Stimulated activated CD4-positive, alpha-beta T cell treated with anti-CD3 and anti-CD28 coated beads, Interleukin-1b, Interleukin-23, amount 100 ng/mL, for 4 hours (primary cell): ENCODE measurements around the gene RPAP2.
"Not testable (repeated sequence)": the region's sequence is repeated elsewhere in the genome, so short reads cannot be mapped to it uniquely, and the experiment has no call there.

Experiments used
- DNase-seq, 2 donors: peaks; one replicate each; pipeline ENCODE4 v3.0.0-alpha.2; 2020; ENCODE audit warnings: low read depth in 2 of 2

RPAP2 gene

GRCh38 chr1:92298573-92299476 lies at the start of gene RPAP2, which contains the start of gene GLMN:
Gene RPAP2 (plus strand): TSS chr1:92299059. CDS start chr1:92299074, 15 bp downstream.
Gene GLMN (minus strand): TSS chr1:92298987. CDS start chr1:92297999, 988 bp downstream.
- peak; percentile 52 to 72 for DNase-seq

- not testable (repeated sequence) for DNase-seq
Observed at GRCh38 chr1:92254714-92255113, 44.1 kb upstream of the RPAP2 start.

GRCh38 chr1:92259350-92259749 lies 39.5 kb upstream of the RPAP2 start:
- no peak for DNase-seq

DNA sequence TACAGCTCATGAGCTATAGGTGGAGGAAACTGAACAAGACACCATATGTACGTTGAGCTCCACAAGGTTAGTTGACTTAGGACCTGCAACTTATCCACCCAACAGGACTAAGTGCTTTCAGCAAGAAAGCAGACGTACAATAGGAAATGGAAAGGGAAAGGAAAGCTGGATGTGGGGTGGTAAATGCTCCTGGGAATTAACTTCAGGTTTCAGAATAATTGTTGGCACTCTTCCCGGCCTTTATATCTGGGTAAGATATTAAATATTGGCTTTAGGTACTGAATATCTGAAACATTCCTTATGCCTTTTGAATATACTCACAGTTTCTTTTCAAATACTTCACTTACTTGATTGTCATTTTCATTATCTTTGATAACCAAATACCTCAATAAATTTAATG lies 36.3 kb upstream of the RPAP2 start:
- no peak for DNase-seq

- DNase-seq: no peak
Observed at GRCh38 chr1:92273039-92273438, 25.8 kb upstream of the RPAP2 start.

GRCh38 chr1:92274939-92275338 lies 23.9 kb upstream of the RPAP2 start:
- DNase-seq: no peak

DNA sequence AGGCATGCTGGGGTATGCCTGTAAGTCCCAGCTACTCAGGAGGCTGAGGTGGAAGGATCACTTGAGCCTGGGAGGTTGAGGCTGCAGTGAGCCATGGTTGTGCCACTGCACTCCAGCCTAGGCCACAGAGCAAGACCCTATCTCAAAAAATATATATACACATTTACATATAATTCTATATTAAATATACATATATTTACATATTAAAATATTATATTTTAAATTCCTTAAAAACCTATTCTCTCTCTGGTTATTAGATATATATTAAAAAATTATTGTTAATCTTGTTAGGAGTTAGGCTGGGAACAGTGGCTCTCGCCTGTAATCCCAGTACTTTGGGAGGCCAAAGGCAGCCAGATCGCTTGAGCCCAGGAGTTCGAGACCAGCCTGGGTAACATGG lies 22.8 kb upstream of the RPAP2 start:
- DNase-seq: no peak

DNA sequence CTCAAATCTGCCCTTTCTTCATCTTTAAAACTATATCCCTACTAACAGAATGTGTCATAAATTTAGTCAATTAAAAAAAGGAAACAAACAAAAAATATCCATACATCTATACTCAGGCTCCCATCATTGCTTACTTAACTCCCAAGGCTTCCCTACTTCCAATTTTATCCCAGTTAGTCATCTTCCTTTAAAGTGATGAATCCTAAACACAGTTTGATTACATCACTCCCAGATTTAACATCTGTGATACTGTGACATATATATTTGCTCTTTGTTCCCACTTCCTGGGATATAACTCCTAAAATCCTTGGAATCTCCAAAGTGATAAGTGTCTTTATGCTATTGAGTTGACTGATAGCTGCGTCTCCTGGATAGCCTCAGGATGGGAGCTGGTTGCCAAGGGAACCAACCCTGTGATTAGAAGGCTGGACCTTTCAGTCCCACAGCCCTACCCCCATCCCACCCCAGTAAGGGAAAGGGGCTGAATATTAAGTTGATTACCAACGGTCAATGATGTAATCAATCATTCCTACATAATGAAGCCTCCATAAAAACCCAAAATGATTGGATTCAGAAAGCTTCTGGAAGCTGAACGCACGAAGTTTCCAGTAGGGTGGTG lies 21.6 kb upstream of the RPAP2 start:
- no peak for DNase-seq

- DNase-seq: not testable (repeated sequence)
Observed at GRCh38 chr1:92279781-92280180, 19.1 kb upstream of the RPAP2 start.

- not testable (repeated sequence) for DNase-seq
Observed at GRCh38 chr1:92281411-92281810, 17.4 kb upstream of the RPAP2 start.

DNA sequence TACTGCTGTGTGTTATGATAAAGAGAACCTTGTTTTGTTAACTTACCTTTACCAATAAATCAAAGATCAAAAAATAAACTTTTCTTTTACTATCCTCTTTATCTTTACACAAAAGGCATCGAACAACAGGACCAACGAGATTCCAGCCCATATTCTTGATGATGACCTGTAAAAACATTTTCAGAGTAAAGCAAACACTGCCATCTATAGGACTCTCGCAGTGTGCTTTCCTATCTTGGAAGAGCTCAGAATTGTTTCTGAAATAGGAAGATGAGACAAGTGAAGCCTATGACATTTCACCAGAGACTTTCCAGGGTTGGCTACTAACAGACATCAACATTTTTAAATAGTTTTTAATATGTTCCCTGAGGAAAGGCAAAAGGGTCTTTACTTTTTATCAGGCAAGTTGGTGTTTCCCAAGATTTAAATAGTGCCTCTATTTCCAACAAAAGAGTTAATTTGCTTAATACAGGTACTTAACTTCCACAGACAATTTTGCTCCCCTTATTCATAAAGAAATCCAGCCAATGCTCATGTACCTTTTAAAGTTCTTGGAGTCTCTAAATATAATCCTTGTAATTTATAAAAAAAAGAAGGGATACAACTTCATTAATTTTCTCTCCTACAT lies 7.4 kb upstream of the RPAP2 start:
- DNase-seq: no peak

DNA sequence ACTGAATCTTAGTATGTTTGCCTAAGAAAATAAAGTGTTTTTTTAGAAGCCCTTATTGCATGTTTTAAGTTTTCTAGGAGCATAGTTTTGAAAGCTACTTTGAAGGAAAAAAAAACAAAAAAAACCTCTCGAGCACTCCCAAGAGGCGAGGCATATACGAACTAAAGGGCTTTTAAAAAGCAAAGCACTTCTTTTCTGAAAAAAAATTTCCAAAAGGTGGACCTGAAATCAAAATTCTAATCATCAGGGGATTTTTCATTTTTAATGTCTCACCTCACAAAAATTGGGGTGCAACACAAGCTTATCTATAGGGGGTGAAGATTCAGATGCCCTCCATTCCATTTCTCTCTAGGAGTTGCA lies 666 bp upstream of the RPAP2 start:
- DNase-seq: no peak

DNA sequence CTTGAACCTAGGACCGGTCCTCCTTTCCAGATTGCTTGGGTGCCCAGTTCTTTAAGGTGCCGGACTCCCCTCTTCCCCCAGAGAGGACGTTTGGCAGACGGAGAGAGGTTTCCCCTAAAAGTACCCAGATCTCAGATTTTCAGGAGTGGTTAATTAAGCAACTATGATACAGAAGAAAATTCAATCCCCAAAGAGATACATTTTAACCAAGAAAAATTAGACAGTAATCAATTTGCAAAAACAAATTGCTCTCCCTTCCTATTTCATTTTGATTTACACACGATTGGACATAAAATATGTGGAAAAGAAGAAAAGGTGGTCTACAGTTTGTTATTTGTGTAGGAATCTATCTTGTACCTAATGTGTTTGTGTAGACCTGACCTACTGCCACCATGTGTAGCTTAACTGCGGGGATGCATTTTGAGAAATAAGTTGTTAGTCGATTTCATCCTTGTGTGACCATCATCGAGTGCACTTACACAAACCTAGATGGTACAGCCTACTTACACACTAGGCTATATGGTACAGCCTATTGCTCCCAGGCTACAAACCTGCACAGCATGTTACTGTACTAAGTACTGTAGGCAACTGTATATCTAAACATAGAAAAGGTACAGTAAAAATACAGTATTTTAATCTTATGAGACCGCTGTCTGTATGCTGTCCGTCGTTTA lies 755 bp downstream of the RPAP2 start:
- no peak for DNase-seq

DNA sequence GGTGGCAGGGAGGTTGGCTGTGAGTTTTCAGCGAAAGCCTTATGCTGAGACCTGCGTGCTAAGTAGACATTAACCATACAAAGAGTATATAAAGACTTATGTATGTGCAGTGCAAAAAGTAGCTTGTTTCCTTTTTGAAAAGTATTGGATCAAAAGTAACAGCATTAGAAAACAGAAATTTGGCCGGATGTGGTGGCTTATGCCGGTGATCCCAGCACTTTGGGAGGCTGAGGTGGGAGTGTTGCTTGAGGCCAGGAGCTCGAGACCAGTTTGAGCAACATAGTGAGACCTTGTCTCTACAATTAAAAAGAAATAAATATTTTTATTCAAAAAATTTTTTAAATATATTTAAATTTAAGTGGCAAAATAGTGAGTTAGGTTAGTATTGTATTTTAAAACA lies 2.2 kb downstream of the RPAP2 start:
- DNase-seq: no peak

DNA sequence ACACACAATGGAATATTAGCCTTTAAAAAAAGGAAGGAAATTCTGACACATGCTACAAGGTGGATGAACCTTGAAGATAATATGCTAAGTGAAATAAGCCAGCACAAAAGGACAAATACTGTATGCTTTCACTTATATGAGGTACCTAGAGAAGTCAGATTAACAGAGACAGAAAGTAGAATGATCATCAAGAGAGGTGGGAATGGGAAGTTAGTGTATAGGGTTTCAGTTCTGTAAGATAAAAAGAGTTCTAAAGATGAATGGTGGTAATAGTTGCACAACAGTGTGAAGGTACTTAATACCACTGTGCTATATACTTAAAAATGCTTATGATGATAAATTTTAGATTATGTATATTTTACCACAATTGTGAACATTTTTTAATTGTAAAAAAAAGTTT lies 7.2 kb downstream of the RPAP2 start:
- DNase-seq: no peak

DNA sequence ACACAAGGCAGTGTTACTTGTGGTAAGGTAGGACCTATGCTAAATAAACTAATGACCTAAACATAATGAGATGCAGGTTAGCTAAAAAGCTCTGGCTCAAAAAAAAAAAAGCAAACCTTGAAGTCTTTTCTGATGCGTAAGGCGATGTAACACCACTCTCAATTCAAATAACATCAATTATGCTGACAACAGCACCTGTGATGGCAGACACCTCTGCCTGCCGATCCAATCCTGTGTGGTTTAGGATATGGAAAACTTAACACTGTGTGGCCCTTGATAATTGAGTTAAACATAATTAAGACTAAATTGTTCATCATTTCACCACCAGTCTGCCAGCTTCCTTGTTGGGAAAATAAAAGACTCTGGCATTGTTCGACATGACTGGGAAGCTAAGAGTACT lies 9.1 kb downstream of the RPAP2 start:
- DNase-seq: no peak

- DNase-seq: no peak
Observed at GRCh38 chr1:92310185-92310597, 11.3 kb downstream of the RPAP2 start.

DNA sequence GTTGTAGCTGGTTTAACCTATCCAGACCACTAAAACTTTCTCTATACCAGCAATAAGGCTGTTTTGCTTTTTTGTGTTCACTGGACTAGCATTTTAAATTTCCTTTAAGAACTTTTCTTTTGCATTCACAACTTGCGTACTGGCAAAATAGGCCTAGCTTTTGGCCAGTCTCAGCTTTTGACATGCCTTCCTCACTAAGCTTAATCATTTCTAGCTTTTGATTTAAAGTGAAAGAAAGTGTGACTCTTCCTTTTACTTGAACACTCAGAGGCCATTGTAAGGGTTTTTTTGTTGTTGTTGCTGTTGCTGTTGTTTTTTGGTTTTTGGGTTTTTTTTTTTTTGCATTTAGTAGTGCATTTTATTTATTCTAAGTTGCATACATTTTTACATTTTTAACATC lies 15.2 kb downstream of the RPAP2 start:
- no peak for DNase-seq

GRCh38 chr1:92315766-92316599 lies 17.1 kb downstream of the RPAP2 start:
- no peak for DNase-seq

DNA sequence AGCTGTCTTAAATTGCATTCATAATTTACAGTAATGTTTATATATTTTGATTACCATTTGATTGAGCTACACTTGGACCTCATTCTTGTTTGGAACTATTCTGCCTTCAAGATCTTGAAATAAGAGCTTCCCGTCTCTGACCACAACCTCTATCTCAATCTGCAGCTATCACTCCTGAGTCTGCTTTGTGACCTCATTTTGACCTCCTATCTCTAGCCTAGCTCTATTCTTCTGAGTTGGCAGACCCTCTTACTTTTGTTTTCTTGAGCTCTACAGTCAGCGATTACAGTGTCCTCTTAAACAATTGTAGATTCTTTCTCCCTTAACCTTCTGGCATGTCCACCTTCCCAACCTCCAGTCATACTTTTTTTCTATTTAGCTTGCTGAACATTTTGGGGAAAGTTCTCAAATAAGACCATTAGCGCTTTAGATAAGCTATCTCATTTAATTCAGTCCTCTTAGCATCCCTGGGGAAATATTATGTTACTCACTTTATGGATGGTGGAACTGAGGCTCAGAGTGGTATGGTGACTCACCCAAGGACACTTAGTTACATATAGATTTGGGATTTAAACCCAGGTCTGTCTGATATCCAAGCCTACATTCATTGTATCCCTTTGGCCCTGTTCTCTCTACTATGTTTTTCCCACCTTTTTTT lies 19.1 kb downstream of the RPAP2 start:
- no peak for DNase-seq
